Stomach (tissue), 4 donors: ENCODE measurements around the gene ST8SIA1.

ENCODE experiments used
- CTCF ChIP-seq, 7 experiments: fragments of 450-650 bp in 4 of 7; fragments of 200-600 bp in 3 of 7; sonication (generic) in 3 of 7; IDR thresholded peaks; one replicate each; pipeline ENCODE4 v1.5.1; 2016 to 2019; ENCODE audit warnings: antibody characterized with exemption in 7 of 7, control low read depth in 2 of 7, mild to moderate bottlenecking in 1 of 7
- POLR2A ChIP-seq, 4 donors: fragments of 450-650 bp; IDR thresholded peaks; one replicate each; pipeline ENCODE4 v1.6.1; 2016; ENCODE audit warnings: antibody characterized with exemption in 4 of 4, control low read depth in 2 of 4, mild to moderate bottlenecking in 1 of 4, moderate library complexity in 1 of 4
- POLR2AphosphoS5 ChIP-seq, 3 donors: sonication (generic); formaldehyde crosslinking; IDR thresholded peaks; one replicate each; pipeline ENCODE4 v1.6.1; 2016; ENCODE audit warnings: antibody characterized with exemption in 3 of 3

- TF ChIP-seq POLR2AphosphoS5 (IDR thresholded peaks at IDR 0.05) (no peak), CTCF (IDR thresholded peaks at IDR 0.05) (no peak), POLR2A (IDR thresholded peaks at IDR 0.05) (no peak)
These were observed 13.7 kb upstream of the ST8SIA1 start for GRCh38 chr12:22348208-22348607.
